SK-N-SH (cell line): ENCODE measurements around the gene ERCC6L.

Experiments
- CHD2 ChIP-seq: fragments of 150-350 bp; IDR thresholded peaks from 2 replicates; pipeline ENCODE4 v1.6.1; 2018; ENCODE audit warnings: low read length; ENCODE audit not compliant: partially characterized antibody
- CTCF ChIP-seq: fragments of 200-600 bp; sonication (generic); IDR thresholded peaks from 2 replicates; pipeline ENCODE4 v1.6.1; 2017; ENCODE audit warnings: antibody characterized with exemption, mild to moderate bottlenecking, moderate library complexity
- EP300 ChIP-seq, 2 experiments: IDR thresholded peaks; 2 replicates each; pipeline versions ENCODE4 v1.4.0 to v1.6.1; 2012; ENCODE audit warnings: borderline replicate concordance in 1 of 2, low read depth in 1 of 2, low read length in 1 of 2
- GABPA ChIP-seq: IDR thresholded peaks from 2 replicates; pipeline ENCODE4 v1.4.0; 2012; ENCODE audit warnings: low read depth, mild to moderate bottlenecking
- JUND ChIP-seq: IDR thresholded peaks from 2 replicates; pipeline ENCODE4 v1.4.0; 2012
- MAX ChIP-seq: IDR thresholded peaks from 2 replicates; pipeline ENCODE4 v1.4.0; 2012; ENCODE audit warnings: low read depth
- MXI1 ChIP-seq: IDR thresholded peaks from 2 replicates; pipeline ENCODE4 v1.6.1; 2012; ENCODE audit warnings: mild to moderate bottlenecking, low read depth, low read length, improper control_type of control experiment
- NRF1 ChIP-seq: IDR thresholded peaks from 2 replicates; pipeline ENCODE4 v1.6.1; 2012; ENCODE audit warnings: low read depth, mild to moderate bottlenecking, low read length
- POLR2AphosphoS5 ChIP-seq: IDR thresholded peaks from 2 replicates; pipeline ENCODE4 v1.6.1; 2012; ENCODE audit warnings: low read depth, low read length
- RCOR1 ChIP-seq: fragments of 150-350 bp; IDR thresholded peaks from 2 replicates; pipeline ENCODE4 v1.6.1; 2017; ENCODE audit warnings: antibody characterized with exemption, low read length
- REST ChIP-seq: IDR thresholded peaks from 2 replicates; pipeline ENCODE4 v1.6.1; 2012; ENCODE audit warnings: mild to moderate bottlenecking, low read depth, low read length, moderate library complexity
- SIN3A ChIP-seq: IDR thresholded peaks from 2 replicates; pipeline ENCODE4 v1.6.1; 2012; ENCODE audit warnings: low read depth, mild to moderate bottlenecking, low read length, moderate library complexity, borderline replicate concordance
- SMC3 ChIP-seq: IDR thresholded peaks from 2 replicates; pipeline ENCODE4 v1.6.1; 2012; ENCODE audit warnings: low read depth, low read length, improper control_type of control experiment
- ZBTB33 ChIP-seq: IDR thresholded peaks from 2 replicates; pipeline ENCODE4 v1.4.0; 2012; ENCODE audit warnings: low read depth, borderline replicate concordance

GRCh38 chrX:72265263-72265662 is 26.4 kb upstream of the ERCC6L start:
- no peak for TF ChIP-seq MAX
- no peak for TF ChIP-seq CTCF
- TF ChIP-seq ZBTB33: no peak
- no peak for TF ChIP-seq MXI1
- TF ChIP-seq JUND: no peak
- no peak for TF ChIP-seq GABPA
- no peak for TF ChIP-seq REST
- no peak for TF ChIP-seq SIN3A
- no peak for TF ChIP-seq NRF1
- no peak for TF ChIP-seq RCOR1
- no peak for TF ChIP-seq CHD2
- no peak for TF ChIP-seq EP300 (IDR thresholded peaks at IDR 0.05; ENCODE audit: borderline replicate concordance in 1 of 2, low read depth in 1 of 2, low read length in 1 of 2)
- TF ChIP-seq SMC3: no peak
- TF ChIP-seq POLR2AphosphoS5: no peak
